ENCODE measurements around the gene PGBD1.
"Not testable (repeated sequence)": the region's sequence is repeated elsewhere in the genome, so short reads cannot be mapped to it uniquely, and the experiment has no call there.

Gene PGBD1

GRCh38 chr6:28280595-28281287, 631 bp upstream of the PGBD1 start:
- peaks cover 13% of the 10 kb centered on the region for H3K4me1 Mint-ChIP-seq
- H3K4me3 Mint-ChIP-seq: peak overlapping the region; percentile 91 to 95 (median 92)
- peaks cover 3% of the 10 kb centered on the region for H3K27me3 Mint-ChIP-seq (ENCODE audit: low read depth)
- no peak for TF ChIP-seq CTCF (IDR thresholded peaks at IDR 0.05; ENCODE audit: unreplicated experiment in 3 of 3)
- H3K36me3 Mint-ChIP-seq (ENCODE audit: low read depth): peaks cover 41% of the 10 kb centered on the region
- peak overlapping the region; percentile 37 to 66 (median 47) for H3K27ac Mint-ChIP-seq
- H3K9me3 Mint-ChIP-seq: no peaks in the 10 kb centered on the region

GRCh38 chr6:28282926-28283325, 1.6 kb downstream of the PGBD1 start:
- Mint-ChIP-seq H3K9me3 (no peaks in the 10 kb centered on the region), H3K4me1 (peaks cover 13% of the 10 kb centered on the region), H3K36me3 (ENCODE audit: low read depth) (peaks cover 50% of the 10 kb centered on the region), H3K27me3 (ENCODE audit: low read depth) (peaks cover 3% of the 10 kb centered on the region), H3K27ac (no peak overlapping the region), H3K4me3 (peak overlapping the region; percentile 67 to 95 (median 92))
- TF ChIP-seq CTCF (IDR thresholded peaks at IDR 0.05; ENCODE audit: unreplicated experiment in 3 of 3): no peak

- peaks cover 69% of the 10 kb centered on the region for H3K36me3 Mint-ChIP-seq (ENCODE audit: low read depth)
- H3K4me3 Mint-ChIP-seq: no peak overlapping the region
- no peak for TF ChIP-seq CTCF (IDR thresholded peaks at IDR 0.05; ENCODE audit: unreplicated experiment in 3 of 3)
- no peaks in the 10 kb centered on the region for H3K4me1 Mint-ChIP-seq
- H3K27ac Mint-ChIP-seq: no peak overlapping the region
- no peaks in the 10 kb centered on the region for H3K27me3 Mint-ChIP-seq (ENCODE audit: low read depth)
- H3K9me3 Mint-ChIP-seq: peaks cover 6% of the 10 kb centered on the region
These were observed 10.2 kb downstream of the PGBD1 start for GRCh38 chr6:28291573-28291972.

GRCh38 chr6:28295326-28295725, 14.0 kb downstream of the PGBD1 start:
- Mint-ChIP-seq H3K4me3 (no peak overlapping the region), H3K9me3 (peaks cover 6% of the 10 kb centered on the region), H3K36me3 (ENCODE audit: low read depth) (peaks cover 60% of the 10 kb centered on the region), H3K27me3 (ENCODE audit: low read depth) (no peaks in the 10 kb centered on the region), H3K4me1 (no peaks in the 10 kb centered on the region), H3K27ac (no peak overlapping the region)
- TF ChIP-seq CTCF (IDR thresholded peaks at IDR 0.05; ENCODE audit: unreplicated experiment in 3 of 3): no peak

- no peak for TF ChIP-seq CTCF (IDR thresholded peaks at IDR 0.05; ENCODE audit: unreplicated experiment in 3 of 3)
- Mint-ChIP-seq H3K36me3 (ENCODE audit: low read depth) (peaks cover 59% of the 10 kb centered on the region), H3K27me3 (ENCODE audit: low read depth) (no peaks in the 10 kb centered on the region), H3K9me3 (peaks cover 5% of the 10 kb centered on the region), H3K27ac (no peak overlapping the region), H3K4me3 (no peak overlapping the region), H3K4me1 (no peaks in the 10 kb centered on the region)
These were observed 15.2 kb downstream of the PGBD1 start for GRCh38 chr6:28296520-28297060.

- peaks cover 74% of the 10 kb centered on the region for H3K36me3 Mint-ChIP-seq (ENCODE audit: low read depth)
- H3K4me1 Mint-ChIP-seq: no peaks in the 10 kb centered on the region
- H3K4me3 Mint-ChIP-seq: no peak overlapping the region
- no peak for TF ChIP-seq CTCF (IDR thresholded peaks at IDR 0.05; ENCODE audit: unreplicated experiment in 3 of 3)
- no peaks in the 10 kb centered on the region for H3K27me3 Mint-ChIP-seq (ENCODE audit: low read depth)
- H3K9me3 Mint-ChIP-seq: peaks cover 26% of the 10 kb centered on the region
- no peak overlapping the region for H3K27ac Mint-ChIP-seq
These were observed 22.2 kb downstream of the PGBD1 start for GRCh38 chr6:28303570-28303969.

GRCh38 chr6:28306363-28306762, 25.0 kb downstream of the PGBD1 start:
- H3K4me1 Mint-ChIP-seq; H3K4me3 Mint-ChIP-seq; H3K27me3 Mint-ChIP-seq (ENCODE audit: low read depth); H3K27ac Mint-ChIP-seq: not testable (repeated sequence)
- Mint-ChIP-seq H3K9me3 (peaks cover 38% of the 10 kb centered on the region), H3K36me3 (ENCODE audit: low read depth) (peaks cover 79% of the 10 kb centered on the region)
